IMR-90 (cell line): ENCODE data around the gene FRS3. TPM values are rescaled to one million over a fixed set of nuclear protein-coding genes. Genes with fewer than 3 reads are reported as not detected.

Experiments used
- ATAC-seq: fragments of 200-7000 bp; cut with Tn5 transposase; 2 replicates; pipeline ENCODE4 v1.9.1; 2020; ENCODE audit warnings: low read depth, mild to moderate bottlenecking, moderate library complexity
- BruUV-seq: library from RNA; stranded (reverse); fragments of 400-500 nt; replicated peaks from 2 replicates; lab custom pipeline; 2021; lab: Mats Ljungman, UMichigan
- CTCF ChIA-PET: fragments of 300-600 bp; formaldehyde crosslinking; extraction: SDS; loops from one replicate; lab custom pipeline; 2021; ENCODE audit warnings: antibody characterized with exemption; lab: Yijun Ruan, JAX
- POLR2A ChIA-PET: fragments of 300-600 bp; sonication (Branson Sonifier 250); formaldehyde crosslinking; loops from one replicate; lab custom pipeline; 2022; ENCODE audit warnings: antibody characterized with exemption; ENCODE audit not compliant: unreplicated experiment; lab: Charles Lee
- DNase-seq: peaks from one replicate; pipeline ENCODE4 v3.0.0; 2013
- H2AFZ ChIP-seq: replicated peaks from 2 replicates; pipeline ENCODE3; 2013; ENCODE audit warnings: low read length, mild to moderate bottlenecking; ENCODE audit not compliant: poor library complexity
- H2AK5ac ChIP-seq: 2 replicates; pipeline ENCODE4 v1.6.1; 2013; ENCODE audit warnings: low read depth, low read length, inconsistent platforms
- H2AK9ac ChIP-seq: replicated peaks from 2 replicates; pipeline ENCODE3; 2013; ENCODE audit warnings: mild to moderate bottlenecking, low read depth, low read length, moderate library complexity; ENCODE audit not compliant: poor library complexity
- H2BK120ac ChIP-seq: 2 replicates; pipeline ENCODE4 v1.6.1; 2013; ENCODE audit warnings: low read depth, low read length, inconsistent platforms
- H2BK15ac ChIP-seq: 3 replicates; pipeline ENCODE4 v1.6.1; 2013; ENCODE audit warnings: low read depth, low read length, inconsistent platforms
- H2BK20ac ChIP-seq: 2 replicates; pipeline ENCODE4 v1.6.1; 2013; ENCODE audit warnings: low read depth, mild to moderate bottlenecking, inconsistent platforms, low read length, moderate library complexity
- H2BK5ac ChIP-seq: 2 replicates; pipeline ENCODE4 v1.6.1; 2013; ENCODE audit warnings: mild to moderate bottlenecking, low read depth, low read length, inconsistent platforms; ENCODE audit not compliant: poor library complexity, severe bottlenecking
- H3K14ac ChIP-seq: replicated peaks from 2 replicates; pipeline ENCODE4 v1.6.1; 2013; ENCODE audit warnings: low read depth, low read length, inconsistent platforms
- H3K18ac ChIP-seq: 2 replicates; pipeline ENCODE4 v1.6.1; 2013; ENCODE audit warnings: low read depth, low read length, control low read depth
- H3K23ac ChIP-seq: 2 replicates; pipeline ENCODE4 v1.6.1; 2013; ENCODE audit warnings: low read depth, low read length, inconsistent platforms
- H3K27ac ChIP-seq: 2 replicates; pipeline ENCODE4 v1.5.1; 2013; ENCODE audit warnings: mild to moderate bottlenecking, control low read depth, low read length; ENCODE audit not compliant: insufficient read depth
- H3K27me3 ChIP-seq: 2 replicates; pipeline ENCODE4 v1.6.1; 2013; ENCODE audit warnings: low read length; ENCODE audit not compliant: control insufficient read depth, insufficient read depth
- H3K36me3 ChIP-seq: 2 replicates; pipeline ENCODE4 v1.6.1; 2013; ENCODE audit warnings: low read length, mixed read lengths; ENCODE audit not compliant: control insufficient read depth, insufficient read depth
- H3K4ac ChIP-seq: 2 replicates; pipeline ENCODE4 v1.6.1; 2013; ENCODE audit warnings: low read depth, low read length, inconsistent platforms
- H3K4me1 ChIP-seq: 2 replicates; pipeline ENCODE4 v1.6.1; 2013; ENCODE audit warnings: low read length, mixed read lengths; ENCODE audit not compliant: control insufficient read depth, insufficient read depth
- H3K4me2 ChIP-seq: 2 replicates; pipeline ENCODE4 v1.6.1; 2013; ENCODE audit warnings: low read depth, mild to moderate bottlenecking, control low read depth, low read length, moderate library complexity
- H3K4me3 ChIP-seq: 2 replicates; pipeline ENCODE4 v1.5.1; 2013; ENCODE audit warnings: low read depth, mild to moderate bottlenecking, control low read depth, low read length, moderate library complexity; ENCODE audit not compliant: insufficient read depth
- H3K56ac ChIP-seq: 2 replicates; pipeline ENCODE4 v1.6.1; 2013; ENCODE audit warnings: low read length, inconsistent platforms; ENCODE audit not compliant: insufficient read depth; ENCODE audit errors: extremely low read depth
- H3K79me1 ChIP-seq, 2 experiments: 2 replicates each; pipeline ENCODE4 v1.6.1; 2013; ENCODE audit warnings: low read length in 2 of 2, inconsistent platforms in 1 of 2, low read depth in 1 of 2
- H3K9ac ChIP-seq: 2 replicates; pipeline ENCODE4 v1.6.1; 2013; ENCODE audit warnings: low read depth, low read length, control low read depth
- H3K9me1 ChIP-seq: 2 replicates; pipeline ENCODE4 v1.6.1; 2013; ENCODE audit warnings: low read length, inconsistent platforms; ENCODE audit not compliant: insufficient read depth
- H3K9me3 ChIP-seq: 2 replicates; pipeline ENCODE4 v1.6.1; 2013; ENCODE audit warnings: low read length; ENCODE audit not compliant: control insufficient read depth, insufficient read depth
- H4K20me1 ChIP-seq: 2 replicates; pipeline ENCODE4 v1.6.1; 2013; ENCODE audit warnings: low read length, inconsistent platforms; ENCODE audit not compliant: insufficient read depth
- H4K5ac ChIP-seq: 2 replicates; pipeline ENCODE4 v1.6.1; 2013; ENCODE audit warnings: mild to moderate bottlenecking, low read depth, low read length, control low read depth
- H4K8ac ChIP-seq, 2 experiments: 2 replicates each; pipeline ENCODE4 v1.6.1; 2013; ENCODE audit warnings: low read depth in 2 of 2, low read length in 2 of 2, control low read depth in 1 of 2, inconsistent platforms in 1 of 2
- H4K91ac ChIP-seq: 2 replicates; pipeline ENCODE4 v1.6.1; 2013; ENCODE audit warnings: low read depth, low read length, inconsistent platforms; ENCODE audit not compliant: insufficient read depth
- BHLHE40 ChIP-seq: fragments of 150-350 bp; IDR thresholded peaks from 2 replicates; pipeline ENCODE4 v1.6.1; 2016; ENCODE audit warnings: mild to moderate bottlenecking, low read depth, low read length
- CEBPB ChIP-seq: IDR thresholded peaks from 2 replicates; pipeline ENCODE4 v1.6.1; 2012; ENCODE audit warnings: low read depth, low read length, improper control_type of control experiment
- CHD1 ChIP-seq: IDR thresholded peaks from 2 replicates; pipeline ENCODE4 v1.6.1; 2012; ENCODE audit warnings: low read depth, low read length, improper control_type of control experiment
- FOS ChIP-seq: fragments of 150-350 bp; IDR thresholded peaks from 2 replicates; pipeline ENCODE4 v1.6.1; 2016; ENCODE audit warnings: low read depth, low read length
- MAFK ChIP-seq: IDR thresholded peaks from 2 replicates; pipeline ENCODE4 v1.6.1; 2012; ENCODE audit warnings: low read depth, low read length, improper control_type of control experiment
- MAZ ChIP-seq: IDR thresholded peaks from 2 replicates; pipeline ENCODE4 v1.6.1; 2012; ENCODE audit warnings: low read depth, mild to moderate bottlenecking, low read length, improper control_type of control experiment, moderate library complexity, borderline replicate concordance
- MXI1 ChIP-seq: IDR thresholded peaks from 2 replicates; pipeline ENCODE4 v1.6.1; 2012; ENCODE audit warnings: low read depth, mild to moderate bottlenecking, low read length, moderate library complexity, borderline replicate concordance
- NFE2L2 ChIP-seq: fragments of 150-350 bp; IDR thresholded peaks from 2 replicates; pipeline ENCODE4 v1.6.1; 2016; ENCODE audit warnings: low read depth, mild to moderate bottlenecking, low read length
- POLR2A ChIP-seq: IDR thresholded peaks from 2 replicates; pipeline ENCODE4 v1.6.1; 2012; ENCODE audit warnings: mild to moderate bottlenecking, low read depth, low read length
- RCOR1 ChIP-seq: IDR thresholded peaks from 2 replicates; pipeline ENCODE4 v1.6.1; 2012; ENCODE audit warnings: mild to moderate bottlenecking, low read length, improper control_type of control experiment; ENCODE audit not compliant: insufficient replicate concordance
- RFX5 ChIP-seq: IDR thresholded peaks from 2 replicates; pipeline ENCODE4 v1.8.0; 2012; ENCODE audit warnings: low read depth, mild to moderate bottlenecking, low read length, moderate library complexity
- SMC3 ChIP-seq: fragments of 150-350 bp; IDR thresholded peaks from 2 replicates; pipeline ENCODE4 v1.6.1; 2016; ENCODE audit warnings: low read depth, mild to moderate bottlenecking, antibody characterized with exemption, low read length, moderate library complexity
- WGBS, 2 experiments: methylation state at CpG; one replicate each; pipeline versions ENCODE4 v1.1.5 to v1.1.7; 2013; ENCODE audit warnings: missing lambda C conversion rate in 2 of 2; ENCODE audit not compliant: insufficient read length in 1 of 2; ENCODE audit errors: extremely low coverage in 2 of 2; 5-methylcytosine and 5-hydroxymethylcytosine counted together
- dilution Hi-C: fragments of 300-500 bp; cut with HindIII; formaldehyde crosslinking; loops from one replicate; pipeline ENCODE4 v1.14.3; 2018; ENCODE audit warnings: low sequenced_read_pairs; ENCODE audit not compliant: unreplicated experiment
- in situ Hi-C: fragments of 300-500 bp; cut with MboI; formaldehyde crosslinking; loops from 3 replicates; pipeline ENCODE4 v1.14.3; 2019; ENCODE audit warnings: low sequenced_read_pairs, inconsistent platforms, mixed read lengths
- intact Hi-C: fragments of 100-400 bp; cut with micrococcal nuclease; formaldehyde crosslinking; loops from 2 replicates; pipeline ENCODE4 v1.10.0; 2022
- polyA plus RNA-seq, 3 experiments: library from polyadenylated mRNA; depleted of rRNA; stranded (reverse); fragments of >200 nt; gene quantifications; 2 replicates each; pipeline ENCODE4 v1.2.3, GENCODE V29; 2012; ENCODE audit warnings: low replicate concordance in 1 of 3
- total RNA-seq: library from RNA; depleted of rRNA; stranded (reverse); fragments of >200 nt; gene quantifications from 2 replicates; pipeline ENCODE4 v1.2.3, GENCODE V29; 2012
- TF ChIP-seq, protein P1 (sequence below): fragments of 150-350 bp; IDR thresholded peaks from 2 replicates; pipeline ENCODE4 v1.6.1; 2017; ENCODE audit warnings: mild to moderate bottlenecking, antibody characterized with exemption, low read length, low read depth

The FRS3 gene
- total and polyA plus RNA-seq, 2 of the 4 experiments (the other 2 are of a cell fraction), result 0.54 to 3.8 TPM

GRCh38 chr6:41726876-41727275 lies 52.8 kb downstream of the FRS3 start:
- Histone ChIP-seq H3K9me1 (peaks cover 23% of the 10 kb centered on the region), H2AK9ac (no peak overlapping the region), H3K9ac (no peak overlapping the region), H3K18ac (no peak overlapping the region), H3K27ac (no peak overlapping the region), H3K4me1 (peaks cover 20% of the 10 kb centered on the region), H2BK20ac (no peak overlapping the region), H3K14ac (no peak overlapping the region), H2BK5ac (no peak overlapping the region), H3K4me3 (no peak overlapping the region), H3K23ac (no peak overlapping the region), H3K4me2 (no peak overlapping the region), H3K56ac (no peak overlapping the region), H4K5ac (no peak overlapping the region), H3K4ac (no peak overlapping the region), H3K27me3 (no peaks in the 10 kb centered on the region), H2AK5ac (no peak overlapping the region), H4K91ac (no peak overlapping the region), H2BK15ac (no peak overlapping the region), H4K20me1 (no peaks in the 10 kb centered on the region), H2BK120ac (no peak overlapping the region), H3K79me1 (peaks cover 6 to 21% of the 10 kb centered on the region in 2 experiments; a peak in 3 of 4 replicates), H3K9me3 (no peaks in the 10 kb centered on the region), H2AFZ (no peak overlapping the region), H4K8ac (no peak overlapping the region), H3K36me3 (no peaks in the 10 kb centered on the region)
- dilution Hi-C loops, result no loop called here
- no peak for DNase-seq
- ChIA-PET POLR2A (no interaction called here), CTCF (no interaction called here)
- WGBS, 2 experiments, result no CpG with 5 or more reads among the region's 7 CpGs
- TF ChIP-seq NFE2L2 (no peak), POLR2A (no peak), RFX5 (no peak), FOS (no peak), CEBPB (no peak), RCOR1 (no peak), CHD1 (no peak), MXI1 (no peak), MAFK (no peak), BHLHE40 (no peak), SMC3 (no peak), MAZ (no peak)
- TF ChIP-seq, protein P1, sequence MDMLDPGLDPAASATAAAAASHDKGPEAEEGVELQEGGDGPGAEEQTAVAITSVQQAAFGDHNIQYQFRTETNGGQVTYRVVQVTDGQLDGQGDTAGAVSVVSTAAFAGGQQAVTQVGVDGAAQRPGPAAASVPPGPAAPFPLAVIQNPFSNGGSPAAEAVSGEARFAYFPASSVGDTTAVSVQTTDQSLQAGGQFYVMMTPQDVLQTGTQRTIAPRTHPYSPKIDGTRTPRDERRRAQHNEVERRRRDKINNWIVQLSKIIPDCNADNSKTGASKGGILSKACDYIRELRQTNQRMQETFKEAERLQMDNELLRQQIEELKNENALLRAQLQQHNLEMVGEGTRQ, result no peak
- no peak for ATAC-seq
- in situ Hi-C loops, result no loop called here
- no TSS peak for BruUV-seq
- intact Hi-C loops, result no loop called here
